Stimulated activated CD8-positive, alpha-beta memory T cell treated with anti-CD3 and anti-CD28 coated beads, Interleukin-2, amount 100 ng/mL, for 48 hours (primary cell): ENCODE data around the gene CHGA.
A peak's percentile ranks its signal among the peaks of the same experiment; 100 is the strongest.

Source experiments
- DNase-seq, 2 donors: peaks; one replicate each; pipeline ENCODE4 v3.0.0-alpha.2; 2020; ENCODE audit warnings: low read depth in 2 of 2

CHGA gene, protein sequence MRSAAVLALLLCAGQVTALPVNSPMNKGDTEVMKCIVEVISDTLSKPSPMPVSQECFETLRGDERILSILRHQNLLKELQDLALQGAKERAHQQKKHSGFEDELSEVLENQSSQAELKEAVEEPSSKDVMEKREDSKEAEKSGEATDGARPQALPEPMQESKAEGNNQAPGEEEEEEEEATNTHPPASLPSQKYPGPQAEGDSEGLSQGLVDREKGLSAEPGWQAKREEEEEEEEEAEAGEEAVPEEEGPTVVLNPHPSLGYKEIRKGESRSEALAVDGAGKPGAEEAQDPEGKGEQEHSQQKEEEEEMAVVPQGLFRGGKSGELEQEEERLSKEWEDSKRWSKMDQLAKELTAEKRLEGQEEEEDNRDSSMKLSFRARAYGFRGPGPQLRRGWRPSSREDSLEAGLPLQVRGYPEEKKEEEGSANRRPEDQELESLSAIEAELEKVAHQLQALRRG

DNA sequence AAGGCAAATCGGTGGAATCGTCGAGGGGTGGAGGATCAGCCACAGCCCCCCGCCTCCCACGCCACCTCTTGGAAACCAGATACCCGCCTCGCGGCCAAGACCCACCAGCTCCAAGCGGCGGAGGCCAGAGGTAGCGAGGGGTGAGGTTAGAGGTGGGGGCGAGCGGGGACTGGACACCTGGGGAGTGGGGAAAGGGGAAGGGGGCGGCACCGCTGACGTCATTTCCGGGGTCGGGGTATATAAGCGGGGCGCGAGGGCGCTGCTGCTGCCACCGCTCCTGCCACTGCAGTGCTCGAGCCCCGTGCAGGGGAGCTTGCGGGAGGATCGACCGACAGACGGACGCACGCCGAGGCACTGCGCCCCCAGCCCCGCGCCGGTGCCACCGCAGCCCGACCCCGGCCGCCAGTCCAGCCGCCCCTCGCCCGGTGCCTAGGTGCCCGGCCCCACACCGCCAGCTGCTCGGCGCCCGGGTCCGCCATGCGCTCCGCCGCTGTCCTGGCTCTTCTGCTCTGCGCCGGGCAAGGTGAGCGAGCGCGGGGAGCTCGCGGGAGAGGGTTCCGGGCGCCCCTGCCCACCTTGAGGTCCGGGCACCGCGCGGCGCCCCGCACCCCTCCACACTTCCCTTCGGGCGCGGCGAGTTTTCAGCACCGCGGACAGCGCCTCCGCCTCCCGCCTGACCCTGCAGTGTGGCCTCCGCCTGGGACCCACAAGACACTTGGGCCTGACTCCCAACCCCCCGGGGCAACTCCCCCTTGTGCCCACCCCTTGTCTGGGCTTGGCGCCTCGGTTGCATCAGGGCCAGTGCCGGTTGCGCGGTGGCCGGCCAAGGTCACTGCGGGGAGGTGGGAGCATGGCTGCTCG lies at the start of gene CHGA:
CHGA (plus strand) TSS at position 268 of the 861 bp plus-strand sequence; CDS start at position 478, 210 bp downstream.
- peak; percentile 24 to 26 for DNase-seq

DNA sequence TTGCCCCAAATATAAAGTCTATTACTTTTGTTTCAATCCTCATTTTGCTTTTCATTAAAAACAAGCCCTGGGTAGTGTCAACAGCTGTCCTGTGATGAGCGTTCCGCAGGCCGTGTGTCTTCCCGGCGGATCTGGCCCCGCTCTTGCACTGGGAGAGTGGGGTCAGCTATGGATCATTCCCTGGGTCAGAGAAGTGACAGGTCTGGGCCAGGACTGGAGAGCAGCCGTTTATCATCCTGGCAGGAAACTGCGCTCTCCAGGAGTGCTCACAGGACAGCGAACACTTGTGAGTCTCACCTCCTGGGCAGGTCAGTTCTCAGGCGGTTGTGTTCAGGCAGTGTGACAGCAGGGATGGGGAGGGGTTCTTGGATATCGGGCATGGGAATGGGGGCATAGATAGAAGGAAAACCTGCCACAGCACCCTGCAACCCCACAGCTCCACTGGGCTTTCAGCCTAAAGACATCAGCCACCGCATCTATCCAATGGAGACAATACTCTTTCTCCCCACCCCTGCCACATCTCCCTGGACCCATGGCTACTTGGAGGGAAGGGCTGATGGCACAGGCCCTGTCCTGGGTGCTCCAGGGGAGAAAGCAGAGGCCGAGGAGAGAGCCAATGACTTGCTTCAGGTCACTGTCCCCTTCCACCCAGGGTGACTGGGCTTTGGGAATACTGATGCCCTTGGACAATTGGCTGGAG lies 47.8 kb upstream of the CHGA start:
- DNase-seq: no peak

DNA sequence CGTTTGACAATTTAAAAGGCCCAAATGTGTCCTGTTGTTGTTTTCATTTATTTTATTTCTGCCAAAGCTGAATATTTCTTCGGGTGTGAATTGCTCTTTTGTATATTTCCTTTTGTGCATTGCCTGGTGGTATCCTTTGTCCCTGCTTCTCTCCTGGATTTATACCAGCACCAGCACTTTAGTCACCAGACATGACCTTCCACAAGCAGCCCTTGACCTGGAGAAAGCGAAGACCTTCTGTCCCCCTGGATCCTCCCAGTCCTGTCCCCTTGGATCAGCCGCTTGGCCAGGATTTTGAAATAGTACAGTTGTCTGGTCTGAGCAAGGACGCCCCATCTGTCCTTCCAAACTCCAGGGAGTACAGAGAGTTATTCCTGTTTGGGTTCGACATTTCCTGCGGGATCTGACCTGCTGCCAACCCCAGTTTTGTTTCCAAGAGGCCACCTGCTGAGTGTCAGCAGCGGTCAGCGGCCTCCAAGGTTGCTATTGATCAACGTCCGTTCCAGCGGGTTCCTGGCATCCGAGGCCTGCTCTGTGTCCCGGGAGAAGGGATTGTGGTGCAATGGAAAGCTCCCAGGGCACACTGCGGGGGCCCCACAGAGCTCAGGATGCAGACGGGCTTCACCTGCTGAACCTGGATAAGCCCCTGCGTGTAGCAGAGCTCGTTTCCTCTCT lies 45.1 kb upstream of the CHGA start:
- DNase-seq: no peak

DNA sequence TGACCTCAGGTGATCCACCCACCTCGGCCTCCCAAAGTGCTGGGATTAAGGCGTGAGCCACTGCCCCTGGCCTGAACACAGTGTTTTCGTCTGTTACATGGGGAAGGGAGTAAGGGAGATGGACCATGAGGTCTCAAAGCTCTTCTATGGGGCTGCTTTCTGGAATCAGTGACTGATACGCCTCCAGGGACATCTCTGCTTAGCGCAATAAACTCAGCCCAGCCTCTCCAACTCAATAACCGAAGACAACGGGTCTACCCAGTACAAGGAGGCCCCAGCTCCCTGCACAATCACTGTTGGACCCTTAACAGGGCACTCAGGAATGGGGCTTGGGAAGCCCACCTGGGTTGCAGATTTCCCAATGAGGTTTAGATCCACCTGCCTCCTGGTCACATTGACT lies 42.6 kb upstream of the CHGA start:
- no peak for DNase-seq

DNA sequence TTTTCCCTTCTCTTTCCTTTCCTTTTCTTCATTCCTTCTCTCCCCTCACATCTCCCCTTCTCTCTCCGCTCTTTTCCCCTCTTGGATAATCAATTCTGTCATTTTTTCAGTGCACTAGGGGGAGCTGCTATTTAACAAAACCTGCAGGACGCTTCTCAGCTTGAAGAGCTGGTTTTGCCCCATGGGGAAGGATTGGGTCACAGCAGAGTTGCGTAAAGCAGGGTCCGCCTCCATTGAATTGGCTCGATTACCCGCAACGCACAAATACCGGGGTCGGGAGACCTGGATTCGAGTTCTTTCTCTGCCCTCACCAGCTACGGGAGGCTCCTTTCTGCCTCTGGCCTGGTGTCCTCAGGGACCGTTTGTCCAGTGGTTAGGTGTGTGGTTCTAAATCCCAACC lies 42.1 kb upstream of the CHGA start:
- DNase-seq: no peak

DNA sequence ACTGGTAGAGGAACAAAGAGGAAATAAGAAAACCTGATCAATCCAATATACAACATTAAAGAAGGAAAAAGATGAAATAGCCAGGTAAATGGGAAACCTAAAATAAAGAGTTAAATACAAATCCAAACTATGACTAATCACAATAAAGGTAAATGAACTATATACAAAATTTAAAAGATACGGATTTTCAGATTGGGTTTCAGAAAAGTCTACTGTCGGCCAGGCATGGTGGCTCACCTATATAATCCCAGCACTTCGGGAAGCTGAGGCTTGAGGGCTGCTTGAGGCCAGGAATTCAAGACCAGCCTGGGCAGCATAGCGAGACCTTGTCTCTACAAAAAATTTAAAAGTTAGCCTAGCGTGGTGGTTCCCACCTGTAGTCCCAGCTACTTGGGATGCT lies 39.9 kb upstream of the CHGA start:
- no peak for DNase-seq

DNA sequence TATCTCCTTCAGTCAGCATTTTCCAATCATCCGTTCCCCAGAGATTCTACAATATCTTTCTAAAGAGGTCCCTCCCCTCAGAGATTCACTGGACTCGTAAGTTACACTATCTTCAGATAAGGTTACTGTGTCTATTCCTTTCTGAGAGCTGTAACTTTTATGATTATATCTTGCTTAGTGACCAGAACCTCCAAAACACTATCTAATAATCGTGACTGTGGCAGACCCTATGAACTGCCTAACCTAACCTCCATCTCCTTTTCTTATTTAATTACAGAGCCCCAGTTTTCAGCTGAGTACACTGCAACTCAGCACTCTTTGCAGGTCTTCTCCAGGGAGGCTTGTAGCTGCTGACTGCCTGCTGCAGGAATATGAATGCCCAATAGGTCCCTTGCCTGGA lies 38.5 kb upstream of the CHGA start:
- DNase-seq: no peak

DNA sequence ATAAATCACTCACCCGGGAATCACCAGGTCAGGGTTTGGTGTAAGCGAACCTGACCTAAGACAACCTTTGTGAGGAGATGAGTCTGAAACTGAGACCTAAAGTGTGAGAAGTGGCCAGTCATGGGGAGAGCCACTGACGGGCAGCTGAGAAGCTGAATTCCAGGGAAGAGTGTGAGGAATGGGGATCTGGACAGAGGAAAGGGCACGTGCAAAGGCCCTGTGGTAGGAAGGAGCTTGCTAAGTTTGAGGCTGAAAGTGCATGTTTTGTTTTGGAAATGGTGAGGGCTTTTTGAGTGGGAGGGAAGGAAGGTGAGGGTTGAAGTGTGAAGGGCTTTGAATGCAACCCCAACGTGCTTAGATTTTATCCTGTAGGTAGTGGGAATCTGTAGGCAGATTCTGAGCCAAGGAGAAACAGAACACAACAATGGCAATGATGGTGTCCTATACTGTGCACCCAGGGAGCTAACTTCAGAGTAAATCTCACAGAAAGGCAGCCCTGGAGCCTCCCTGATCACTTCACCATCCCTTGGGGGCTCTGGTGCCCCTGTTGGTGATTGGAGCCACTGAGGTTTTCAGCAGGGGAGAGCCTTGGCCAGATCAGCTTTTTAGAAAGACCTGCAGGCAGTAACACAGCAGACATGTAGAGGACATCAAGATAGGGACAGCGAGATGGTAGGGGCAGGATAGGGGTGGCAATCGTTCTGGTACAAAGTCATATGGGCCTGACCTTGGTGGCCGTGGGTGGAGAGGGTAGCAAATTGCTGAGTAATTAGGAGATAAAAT lies 37.5 kb upstream of the CHGA start:
- DNase-seq: no peak

DNA sequence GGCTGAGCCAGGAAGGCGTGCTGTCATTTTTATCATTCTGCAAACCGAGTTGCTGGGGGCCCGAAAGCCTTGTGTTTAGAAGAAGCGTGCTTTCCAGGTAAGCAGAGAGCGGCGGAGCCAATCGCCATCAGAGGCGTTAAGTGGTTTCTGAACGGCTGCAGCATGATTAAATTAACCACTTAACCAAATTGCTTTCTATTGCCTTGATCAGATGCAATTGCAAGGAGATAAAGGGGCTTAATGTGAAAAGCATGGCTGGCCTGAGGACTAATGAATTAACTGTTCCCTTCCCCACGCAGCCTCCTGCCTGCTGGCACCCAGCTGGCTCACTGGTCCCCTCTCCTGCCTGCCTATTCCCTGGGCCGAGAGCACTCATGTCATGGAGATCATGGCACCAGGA lies 36.6 kb upstream of the CHGA start:
- no peak for DNase-seq

DNA sequence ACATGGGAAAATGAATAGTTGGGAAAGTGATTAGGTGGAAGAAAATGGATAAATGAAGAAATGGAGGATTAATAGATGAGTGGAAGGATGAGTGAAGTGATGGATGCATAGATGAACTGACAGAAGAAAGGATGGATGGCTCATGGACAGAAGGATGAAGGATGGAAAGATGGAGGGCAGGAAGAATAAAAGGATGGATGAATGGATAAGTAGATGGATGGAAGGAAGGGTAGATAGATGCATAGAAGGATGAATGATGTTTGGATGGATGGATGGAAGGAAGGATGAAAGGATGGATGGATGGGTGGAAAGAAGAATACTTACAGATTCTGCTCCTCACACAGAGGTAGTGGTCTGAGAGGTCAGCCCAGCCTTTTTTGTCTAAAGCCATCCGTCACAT lies 35.8 kb upstream of the CHGA start:
- no peak for DNase-seq

DNA sequence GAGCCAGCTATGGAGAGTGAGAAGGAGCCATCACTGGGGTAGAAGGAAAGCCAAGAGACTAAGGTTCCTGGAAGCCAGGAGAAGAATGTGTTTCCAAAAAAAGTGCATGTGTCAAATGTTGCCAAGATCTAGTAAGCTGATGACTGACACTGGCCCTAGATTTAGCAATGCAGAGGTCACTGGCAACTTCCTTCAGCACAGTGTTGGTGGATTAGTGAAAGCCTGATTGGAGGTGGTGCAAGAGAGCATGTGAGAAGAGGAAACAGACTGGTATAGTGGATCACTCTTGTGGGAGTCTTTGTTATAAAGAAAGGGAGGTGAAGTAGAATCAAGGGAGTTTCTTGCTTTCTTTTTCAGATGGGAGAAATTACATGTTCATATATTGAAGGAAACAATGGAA lies 34.1 kb upstream of the CHGA start:
- DNase-seq: no peak

DNA sequence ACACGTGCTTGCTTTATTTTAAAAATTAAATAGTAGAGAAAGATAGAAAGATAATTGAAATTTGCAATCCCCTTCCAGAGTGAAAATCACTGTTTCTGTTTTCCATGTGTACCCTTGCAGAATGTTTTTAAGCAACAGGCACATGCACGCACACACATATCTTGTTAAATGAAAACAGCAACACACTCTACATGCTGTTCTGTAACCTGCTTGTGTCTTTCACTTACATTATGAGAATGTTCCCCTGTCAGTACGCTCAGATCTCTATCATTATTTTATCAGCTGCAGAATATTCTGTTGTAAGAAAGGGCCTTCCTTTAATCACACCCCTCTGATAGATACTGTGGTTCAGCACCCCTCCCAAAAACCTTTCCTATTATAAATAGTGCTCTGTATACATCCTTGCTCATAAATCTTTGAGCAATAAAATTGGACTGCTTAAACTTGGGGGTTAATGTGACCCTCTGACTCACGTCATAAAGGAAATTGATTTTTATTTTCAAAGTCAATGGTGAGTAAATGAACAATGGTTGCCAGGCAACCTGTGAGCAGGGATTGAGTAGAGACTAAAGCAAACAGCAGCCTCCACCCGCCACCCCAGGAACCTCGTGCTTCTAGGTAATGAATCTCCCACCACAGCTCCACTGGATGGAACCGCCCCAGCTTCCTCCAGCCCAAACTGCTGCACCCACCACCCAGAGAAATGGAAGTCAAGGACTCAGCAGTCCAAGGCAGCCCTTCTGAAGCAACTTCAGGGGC lies 31.9 kb upstream of the CHGA start:
- DNase-seq: no peak

DNA sequence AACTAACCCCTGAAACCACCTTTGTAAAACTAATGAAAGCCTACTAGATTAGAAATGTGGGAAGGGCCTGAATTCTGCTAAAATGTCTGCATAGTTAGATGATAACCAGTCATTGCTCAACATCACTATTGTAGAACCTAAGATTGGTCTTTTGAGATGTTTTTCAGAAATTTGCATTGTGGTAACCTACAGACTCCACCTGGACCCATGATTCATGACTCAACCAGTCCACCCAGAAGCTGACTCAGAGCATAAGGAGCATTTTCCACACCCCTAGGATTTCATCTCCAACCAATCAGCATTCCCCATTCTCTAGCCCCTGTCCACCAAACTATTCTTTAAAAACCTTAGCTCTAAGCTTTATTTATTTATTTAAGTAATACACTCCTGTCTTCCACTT lies 30.4 kb upstream of the CHGA start:
- no peak for DNase-seq

DNA sequence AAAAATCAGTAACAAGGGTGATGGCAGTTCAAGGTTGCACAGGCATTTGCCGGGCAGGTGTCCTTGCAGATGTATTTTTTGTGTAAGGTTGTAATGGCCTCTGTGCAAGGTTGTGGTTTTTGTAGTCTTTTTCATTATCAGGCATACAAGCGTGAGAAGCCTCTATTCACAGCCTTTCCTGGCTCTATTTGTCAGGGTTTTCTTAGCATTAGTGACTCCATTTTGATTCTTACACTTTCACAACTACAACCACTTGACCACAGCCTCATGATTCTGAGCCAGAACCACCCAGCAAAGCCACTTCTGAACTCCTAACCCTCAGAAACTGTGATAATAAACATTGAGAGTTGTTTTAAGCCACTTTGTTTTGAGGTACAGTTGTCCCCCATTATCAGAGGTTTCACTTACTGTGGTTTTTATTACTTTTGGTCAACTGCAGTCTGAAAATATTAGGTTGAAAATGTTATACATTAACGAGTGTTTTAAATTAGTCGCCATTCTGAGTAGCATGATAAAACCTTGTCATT lies 27.5 kb upstream of the CHGA start:
- DNase-seq: no peak

DNA sequence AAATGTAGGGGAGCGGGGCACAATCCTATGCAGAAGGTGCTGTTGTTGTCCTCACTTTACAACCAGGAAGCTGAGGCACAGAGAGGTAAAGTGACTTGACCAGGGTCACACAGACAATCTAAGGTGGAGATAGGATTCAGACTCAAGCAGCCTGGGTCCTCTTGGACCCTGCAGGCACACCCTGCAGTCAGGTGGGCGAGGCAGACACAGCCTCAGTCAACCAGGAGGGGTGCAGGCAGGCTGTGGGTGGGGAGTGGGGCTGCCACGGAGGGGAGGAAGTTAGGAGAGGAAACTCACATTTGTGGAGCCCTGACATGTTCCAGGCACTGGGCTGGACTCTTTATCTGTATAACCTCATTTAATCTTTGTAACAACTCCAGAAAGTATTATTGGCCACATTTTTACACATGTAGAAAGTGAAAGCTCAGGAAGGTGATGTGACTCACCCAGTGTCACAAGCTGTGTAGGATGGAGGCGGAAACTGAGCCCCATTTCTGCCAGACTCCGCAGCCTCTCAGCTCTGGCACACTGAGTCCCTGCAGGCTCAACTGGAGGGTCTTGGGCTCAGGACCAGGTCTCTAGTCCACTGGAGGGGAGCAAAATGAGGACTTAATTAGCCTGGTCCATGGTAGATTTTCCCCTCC lies 24.9 kb upstream of the CHGA start:
- peak; percentile 28 to 33 for DNase-seq

DNA sequence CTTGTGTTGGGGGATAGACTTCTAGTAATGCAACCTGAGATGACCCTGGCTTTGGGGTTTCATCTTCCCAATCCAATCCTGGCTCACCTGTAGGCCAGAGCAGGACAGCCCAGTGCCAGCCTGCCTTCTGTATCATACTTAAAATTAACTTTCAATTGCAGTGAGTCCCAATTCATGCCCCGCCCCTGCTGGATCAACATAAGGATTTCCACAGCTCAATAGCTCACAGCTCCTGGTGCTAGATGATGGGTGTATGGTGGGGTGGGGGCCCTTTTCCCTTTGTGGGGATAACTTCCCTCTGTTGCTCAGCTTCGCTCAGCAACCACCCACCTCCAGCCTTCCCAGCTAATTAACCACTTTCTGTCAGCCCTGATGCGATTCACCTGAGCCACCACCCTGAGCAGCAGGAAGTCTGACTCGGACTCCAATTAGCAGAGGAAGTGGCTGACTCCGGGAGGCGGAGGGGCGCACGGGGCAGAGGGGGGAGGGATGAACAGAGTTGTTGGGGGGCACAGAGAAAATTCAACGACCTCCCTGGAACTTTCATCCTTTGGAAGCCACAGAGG lies 24.3 kb upstream of the CHGA start:
- DNase-seq: no peak

DNA sequence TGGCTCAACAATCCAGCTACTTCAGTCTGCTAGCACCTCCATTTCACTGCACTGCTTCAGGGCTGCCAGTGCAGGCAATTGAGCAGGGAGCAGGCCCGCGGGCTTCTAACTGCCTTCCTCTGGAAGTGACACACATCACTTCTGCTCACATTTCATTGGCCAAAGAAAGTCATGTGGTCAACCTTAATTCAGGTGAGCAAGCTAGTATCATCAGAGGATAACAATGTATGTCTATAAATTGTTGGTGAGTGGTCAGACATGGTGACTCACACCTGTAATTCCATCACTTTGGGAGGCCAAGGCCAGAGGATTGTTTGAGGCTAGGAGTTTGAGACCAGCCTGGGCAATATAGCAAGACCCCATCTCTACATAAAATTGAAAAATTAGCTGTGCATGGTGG lies 22.3 kb upstream of the CHGA start:
- DNase-seq: no peak

DNA sequence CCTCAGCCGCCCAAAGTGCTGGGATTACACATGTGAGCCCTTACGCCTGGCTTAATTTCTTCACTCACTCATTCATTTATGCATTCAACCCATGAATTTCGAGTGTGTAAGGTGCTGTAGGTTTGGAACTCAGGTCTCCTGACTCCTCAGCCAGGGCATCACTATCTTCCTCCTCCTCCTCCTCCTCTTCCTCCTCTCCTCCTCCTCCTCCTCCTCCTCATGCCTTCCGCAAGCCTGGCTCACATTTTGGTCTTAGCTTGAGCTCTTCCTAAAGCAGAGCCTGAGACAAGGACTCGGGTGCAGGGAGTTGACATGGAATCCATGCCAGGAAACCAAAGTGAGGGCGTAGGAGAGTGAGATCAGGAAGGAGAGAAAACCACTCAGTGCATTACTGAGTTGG lies 20.8 kb upstream of the CHGA start:
- no peak for DNase-seq

DNA sequence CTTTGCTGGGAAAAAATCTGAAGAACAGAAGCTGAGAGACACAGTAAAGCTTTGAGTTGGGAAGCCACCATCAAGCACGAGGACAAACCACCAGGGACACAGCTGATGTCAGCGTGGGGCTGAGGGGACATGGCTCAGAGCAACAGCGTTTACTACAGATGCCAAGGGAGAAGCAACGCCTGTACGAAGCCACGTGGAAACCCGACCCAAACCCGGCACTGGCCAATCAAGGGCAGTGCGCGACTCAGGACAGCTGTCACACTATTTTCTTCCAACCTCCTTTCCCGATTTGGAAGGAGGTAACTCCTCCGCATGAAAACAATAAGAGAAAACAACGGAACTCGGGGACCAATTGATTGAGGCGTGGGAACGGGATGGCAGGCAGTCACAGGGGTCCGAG lies 20.2 kb upstream of the CHGA start:
- DNase-seq: no peak
